Tibial artery (tissue), 4 donors: ENCODE results near the gene HIP1.

Experiments used
- DNase-seq, 2 donors: peaks; one replicate each; pipeline ENCODE4 v3.0.0-alpha.2; 2019
- H3K27ac ChIP-seq, 2 donors: fragments of 200-600 bp; sonication (generic) in 1 of 2; 1 replicate in 1 of 2; 2 replicates in 1 of 2; pipeline ENCODE4 v1.5.1; 2018 to 2019; ENCODE audit warnings: mild to moderate bottlenecking in 1 of 2
- H3K27me3 ChIP-seq, 2 donors: fragments of 200-600 bp; sonication (generic) in 1 of 2; one replicate each; pipeline versions ENCODE4 v1.5.1 to v1.6.0; 2016 to 2019
- H3K36me3 ChIP-seq, 3 donors: fragments of 200-600 bp; sonication (generic) in 2 of 3; one replicate each; pipeline ENCODE4 v1.5.1; 2016 to 2019; ENCODE audit warnings: mild to moderate bottlenecking in 2 of 3
- H3K4me1 ChIP-seq, 4 donors: fragments of 200-600 bp; sonication (generic) in 2 of 4; 1 replicate in 3 of 4; 2 replicates in 1 of 4; pipeline ENCODE4 v1.5.1; 2016 to 2019
- H3K4me3 ChIP-seq, 2 donors: fragments of 200-600 bp; sonication (generic) in 1 of 2; 1 replicate in 1 of 2; 2 replicates in 1 of 2; pipeline ENCODE4 v1.5.1; 2018 to 2019; ENCODE audit warnings: mild to moderate bottlenecking in 2 of 2
- H3K9me3 ChIP-seq, 3 donors: fragments of 200-600 bp; sonication (generic) in 1 of 3; one replicate each; pipeline ENCODE4 v1.5.1; 2016 to 2019
- intact Hi-C: fragments of 100-400 bp; cut with DNase I; formaldehyde crosslinking; loops from one replicate; pipeline ENCODE4 v1.15.0; 2023; ENCODE audit warnings: low total_unique reads
- TF ChIP-seq, protein P1 (sequence below), 2 experiments: fragments of 200-600 bp in 1 of 2; fragments of 450-650 bp in 1 of 2; IDR thresholded peaks; one replicate each; pipeline ENCODE4 v1.5.1; 2017 to 2019; ENCODE audit warnings: antibody characterized with exemption in 2 of 2, mild to moderate bottlenecking in 1 of 2, moderate library complexity in 1 of 2

HIP1 gene

DNA sequence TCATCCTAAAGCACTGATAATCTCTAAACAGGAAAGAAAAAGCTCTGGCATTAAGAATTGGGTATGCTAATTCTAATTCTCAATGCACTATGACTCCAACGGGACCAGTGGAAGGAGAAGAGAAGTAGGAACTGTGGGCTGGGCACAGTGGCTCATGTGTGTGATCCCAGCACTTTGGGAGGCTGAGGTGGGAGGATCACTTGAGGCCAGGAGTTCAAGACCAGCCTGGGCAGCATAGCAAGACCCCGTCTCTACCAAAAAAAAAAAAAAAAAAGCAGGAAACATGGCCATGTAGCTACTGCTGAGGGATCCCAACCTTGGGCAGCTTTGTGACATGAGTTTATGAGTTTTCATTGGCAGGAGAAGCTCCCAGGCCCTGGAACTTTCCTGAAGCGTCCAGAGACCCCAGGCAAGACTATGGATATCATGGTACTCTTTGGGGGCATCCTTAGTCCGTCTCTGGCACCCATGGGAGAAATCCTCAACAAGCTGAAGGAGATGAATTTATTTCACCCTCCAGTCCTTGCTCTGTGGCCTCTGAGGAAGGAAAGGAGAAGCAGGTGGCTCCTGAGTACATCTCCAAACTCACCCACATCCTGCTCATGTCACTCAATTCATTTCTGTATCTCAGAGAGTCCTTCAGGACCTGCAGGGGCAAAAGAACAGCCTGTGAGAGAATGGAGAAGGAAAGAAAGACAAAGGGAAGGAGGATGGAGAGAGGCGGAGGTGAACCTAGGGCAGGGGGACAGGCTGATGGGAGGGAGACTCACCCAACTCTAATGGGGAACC is 147.1 kb downstream of the HIP1 start:
- H3K4me3 ChIP-seq: no peak overlapping the region
- intact Hi-C loops: no loop called here
- H3K27ac ChIP-seq: no peak overlapping the region
- no peaks in the 10 kb centered on the region for H3K27me3 ChIP-seq
- no peaks in the 10 kb centered on the region for H3K9me3 ChIP-seq
- DNase-seq: no peak
- H3K36me3 ChIP-seq: peaks cover 50 to 76% (median 61%) of the 10 kb centered on the region in 3 donors
- H3K4me1 ChIP-seq: no peaks in the 10 kb centered on the region
- TF ChIP-seq, protein P1, sequence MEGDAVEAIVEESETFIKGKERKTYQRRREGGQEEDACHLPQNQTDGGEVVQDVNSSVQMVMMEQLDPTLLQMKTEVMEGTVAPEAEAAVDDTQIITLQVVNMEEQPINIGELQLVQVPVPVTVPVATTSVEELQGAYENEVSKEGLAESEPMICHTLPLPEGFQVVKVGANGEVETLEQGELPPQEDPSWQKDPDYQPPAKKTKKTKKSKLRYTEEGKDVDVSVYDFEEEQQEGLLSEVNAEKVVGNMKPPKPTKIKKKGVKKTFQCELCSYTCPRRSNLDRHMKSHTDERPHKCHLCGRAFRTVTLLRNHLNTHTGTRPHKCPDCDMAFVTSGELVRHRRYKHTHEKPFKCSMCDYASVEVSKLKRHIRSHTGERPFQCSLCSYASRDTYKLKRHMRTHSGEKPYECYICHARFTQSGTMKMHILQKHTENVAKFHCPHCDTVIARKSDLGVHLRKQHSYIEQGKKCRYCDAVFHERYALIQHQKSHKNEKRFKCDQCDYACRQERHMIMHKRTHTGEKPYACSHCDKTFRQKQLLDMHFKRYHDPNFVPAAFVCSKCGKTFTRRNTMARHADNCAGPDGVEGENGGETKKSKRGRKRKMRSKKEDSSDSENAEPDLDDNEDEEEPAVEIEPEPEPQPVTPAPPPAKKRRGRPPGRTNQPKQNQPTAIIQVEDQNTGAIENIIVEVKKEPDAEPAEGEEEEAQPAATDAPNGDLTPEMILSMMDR (IDR thresholded peaks at IDR 0.05): no peak

GRCh38 chr7:75590373-75591005 is 148.3 kb downstream of the HIP1 start:
- TF ChIP-seq, protein P1 (IDR thresholded peaks at IDR 0.05): no peak
- DNase-seq: no peak
- no peaks in the 10 kb centered on the region for H3K9me3 ChIP-seq
- H3K4me1 ChIP-seq: no peaks in the 10 kb centered on the region
- no peak overlapping the region for H3K4me3 ChIP-seq
- peaks cover 56 to 76% (median 71%) of the 10 kb centered on the region in 3 donors for H3K36me3 ChIP-seq
- intact Hi-C loops: no loop called here
- no peak overlapping the region for H3K27ac ChIP-seq
- no peaks in the 10 kb centered on the region for H3K27me3 ChIP-seq

DNA sequence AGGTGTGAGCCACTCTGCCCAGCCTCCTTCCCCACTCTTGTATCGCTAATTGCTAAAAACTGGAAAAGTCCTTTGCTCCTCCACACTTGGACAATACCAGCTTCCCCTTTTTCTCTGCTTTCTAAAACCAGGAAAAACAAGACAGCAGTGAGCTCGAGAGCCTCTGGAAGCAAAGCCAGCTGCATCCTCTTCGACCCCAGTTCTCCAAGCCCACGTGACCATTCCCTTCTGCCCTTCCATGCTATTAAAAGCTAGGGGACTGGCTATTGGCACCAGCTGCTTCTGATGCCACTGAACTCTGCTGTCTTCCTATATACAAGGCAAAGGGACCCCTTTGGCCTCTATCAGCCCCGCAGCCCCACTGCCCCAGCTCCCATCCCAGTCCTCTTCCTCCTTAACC is 154.4 kb downstream of the HIP1 start:
- TF ChIP-seq, protein P1 (IDR thresholded peaks at IDR 0.05): no peak
- intact Hi-C loops: no loop called here
- H3K4me3 ChIP-seq: no peak overlapping the region
- DNase-seq: no peak
- H3K27me3 ChIP-seq: no peaks in the 10 kb centered on the region
- no peaks in the 10 kb centered on the region for H3K9me3 ChIP-seq
- no peaks in the 10 kb centered on the region for H3K4me1 ChIP-seq
- peaks cover 89% of the 10 kb centered on the region in 3 donors for H3K36me3 ChIP-seq
- H3K27ac ChIP-seq: no peak overlapping the region

DNA sequence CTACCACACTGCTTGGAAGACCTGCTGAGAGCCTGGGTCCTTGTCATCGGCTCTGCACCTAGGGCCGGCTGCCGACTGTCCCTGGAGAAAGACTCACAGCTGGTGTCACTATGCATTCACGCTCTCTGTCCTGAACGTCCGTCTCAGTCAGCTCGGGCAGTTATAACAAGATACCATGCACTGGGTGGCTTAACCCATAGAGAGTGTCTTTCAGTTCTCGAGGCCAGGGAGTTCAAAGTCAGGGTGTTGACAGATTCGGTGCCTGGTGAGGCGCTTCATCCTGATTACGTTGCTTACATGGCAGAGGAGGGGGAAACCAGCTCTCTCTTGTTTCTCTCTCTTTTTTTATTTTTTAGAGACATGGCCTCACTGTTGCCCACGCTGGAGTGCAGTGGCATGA is 155.5 kb downstream of the HIP1 start:
- H3K4me3 ChIP-seq: no peak overlapping the region
- TF ChIP-seq, protein P1 (IDR thresholded peaks at IDR 0.05): no peak
- no peak for DNase-seq
- no peaks in the 10 kb centered on the region for H3K9me3 ChIP-seq
- no peaks in the 10 kb centered on the region for H3K27me3 ChIP-seq
- intact Hi-C loops: no loop called here
- H3K27ac ChIP-seq: no peak overlapping the region
- peaks cover 92 to 94% (median 92%) of the 10 kb centered on the region in 3 donors for H3K36me3 ChIP-seq
- H3K4me1 ChIP-seq: no peaks in the 10 kb centered on the region

GRCh38 chr7:75579899-75580298 is 158.8 kb downstream of the HIP1 start:
- Histone ChIP-seq H3K27me3 (no peaks in the 10 kb centered on the region), H3K4me1 (no peaks in the 10 kb centered on the region), H3K27ac (no peak overlapping the region), H3K9me3 (no peaks in the 10 kb centered on the region), H3K36me3 (peaks cover 73 to 100% (median 74%) of the 10 kb centered on the region in 3 donors), H3K4me3 (no peak overlapping the region)
- intact Hi-C loops: no loop called here
- TF ChIP-seq, protein P1 (IDR thresholded peaks at IDR 0.05): no peak
- DNase-seq: no peak
